SK-N-MC (cell line): ENCODE data around the gene SOX5.

Experiments used
- DNase-seq: peaks from one replicate; pipeline ENCODE4 v3.0.0-alpha.2; 2011; ENCODE audit warnings: low read depth, low spot score
- H3K27ac ChIP-seq: fragments of 200-600 bp; sonication (generic); 2 replicates; pipeline ENCODE4 v1.5.1; 2016; ENCODE audit warnings: mixed run types
- H3K36me3 ChIP-seq: fragments of 200-600 bp; sonication (generic); 2 replicates; pipeline ENCODE4 v1.6.1; 2017; ENCODE audit warnings: antibody characterized with exemption, low read length, mixed read lengths; ENCODE audit not compliant: insufficient read depth
- H3K4me3 ChIP-seq: fragments of 200-600 bp; sonication (generic); 2 replicates; pipeline ENCODE4 v1.5.1; 2016
- H3K9ac ChIP-seq: fragments of 200-600 bp; sonication (generic); 2 replicates; pipeline ENCODE4 v1.8.0; 2017; ENCODE audit warnings: mixed run types, mixed read lengths; ENCODE audit not compliant: insufficient read length
- H3K9me3 ChIP-seq: fragments of 200-600 bp; sonication (generic); 2 replicates; pipeline ENCODE4 v1.6.1; 2017; ENCODE audit warnings: low read depth, mild to moderate bottlenecking, antibody characterized with exemption, low read length, moderate library complexity, mixed read lengths
- EZH2 ChIP-seq: fragments of 200-600 bp; sonication (generic); IDR thresholded peaks from one replicate; pipeline ENCODE4 v1.6.1; 2017; ENCODE audit warnings: antibody characterized with exemption
- FOXP2 ChIP-seq: optimal IDR thresholded peaks from 2 replicates; pipeline ENCODE3; 2011; ENCODE audit warnings: mild to moderate bottlenecking, moderate library complexity; ENCODE audit not compliant: insufficient read depth; ENCODE audit errors: extremely low read length, control extremely low read depth
- POLR2AphosphoS5 ChIP-seq: IDR thresholded peaks from 2 replicates; pipeline ENCODE4 v1.6.1; 2012; ENCODE audit warnings: mild to moderate bottlenecking, low read depth, low read length, borderline replicate concordance

Gene SOX5

DNA sequence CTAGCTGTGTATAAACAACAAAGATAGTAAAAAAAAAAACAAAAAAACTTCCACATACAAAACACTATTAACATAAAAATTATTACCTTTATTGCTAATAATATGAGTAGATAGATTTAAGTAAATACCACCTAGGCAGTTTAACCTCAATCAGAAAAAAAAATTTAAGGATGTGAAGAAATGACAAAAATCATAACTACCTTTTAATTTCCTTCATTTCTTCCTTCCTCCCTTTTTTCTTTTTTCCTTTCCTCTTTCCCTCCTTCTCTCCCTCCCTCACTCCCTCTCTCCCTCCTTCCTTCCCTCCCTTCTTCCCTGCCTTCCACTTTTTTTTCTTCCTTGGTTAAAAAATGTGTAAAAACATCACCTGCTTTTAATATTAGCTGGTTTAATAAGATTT, 81.7 kb downstream of the SOX5 start:
- Histone ChIP-seq H3K36me3 (no peaks in the 10 kb centered on the region), H3K9ac (no peak overlapping the region), H3K9me3 (no peaks in the 10 kb centered on the region), H3K4me3 (no peak overlapping the region), H3K27ac (no peak overlapping the region)
- TF ChIP-seq POLR2AphosphoS5 (no peak), FOXP2 (no peak), EZH2 (no peak)
- DNase-seq = no peak

GRCh38 chr12:23862701-23863100, 86.8 kb downstream of the SOX5 start:
- H3K9ac ChIP-seq = no peak overlapping the region
- TF ChIP-seq POLR2AphosphoS5 (no peak), FOXP2 (no peak), EZH2 (no peak)
- H3K9me3 ChIP-seq = no peaks in the 10 kb centered on the region
- DNase-seq = no peak
- no peak overlapping the region for H3K27ac ChIP-seq
- no peaks in the 10 kb centered on the region for H3K36me3 ChIP-seq
- no peak overlapping the region for H3K4me3 ChIP-seq

DNA sequence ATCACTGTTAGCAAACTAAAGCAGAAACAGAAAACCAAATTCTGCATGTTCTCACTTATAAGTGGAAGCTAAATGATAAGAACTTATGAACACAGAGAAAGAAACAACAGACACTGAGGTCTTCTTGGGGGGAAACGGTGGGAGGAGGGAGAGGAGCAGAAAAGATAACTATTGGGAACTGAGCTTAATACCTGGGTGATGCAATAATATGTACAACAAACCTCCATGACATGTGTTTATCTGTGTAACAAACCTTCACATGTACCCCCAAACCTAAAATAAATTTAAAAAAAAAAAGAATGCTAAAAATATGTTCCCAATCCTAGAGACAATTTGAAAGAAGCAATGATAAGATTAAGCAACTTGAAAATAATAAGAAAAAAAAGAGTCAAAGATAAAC, 89.5 kb downstream of the SOX5 start:
- Histone ChIP-seq H3K36me3 (no peaks in the 10 kb centered on the region), H3K9me3 (no peaks in the 10 kb centered on the region), H3K27ac (no peak overlapping the region), H3K4me3 (no peak overlapping the region), H3K9ac (no peak overlapping the region)
- no peak for DNase-seq
- TF ChIP-seq FOXP2 (no peak), EZH2 (no peak), POLR2AphosphoS5 (no peak)

GRCh38 chr12:23857178-23857577, 92.3 kb downstream of the SOX5 start:
- no peaks in the 10 kb centered on the region for H3K9me3 ChIP-seq
- H3K4me3 ChIP-seq = no peak overlapping the region
- H3K36me3 ChIP-seq = no peaks in the 10 kb centered on the region
- no peak overlapping the region for H3K9ac ChIP-seq
- no peak for DNase-seq
- TF ChIP-seq FOXP2 (no peak), EZH2 (no peak), POLR2AphosphoS5 (no peak)
- H3K27ac ChIP-seq = no peak overlapping the region

- H3K27ac ChIP-seq = no peak overlapping the region
- no peak overlapping the region for H3K4me3 ChIP-seq
- H3K36me3 ChIP-seq = no peaks in the 10 kb centered on the region
- H3K9me3 ChIP-seq = no peaks in the 10 kb centered on the region
- TF ChIP-seq EZH2 = no peak
- no peak for DNase-seq
- H3K9ac ChIP-seq = no peak overlapping the region
Measured at GRCh38 chr12:23855813-23856212, 93.7 kb downstream of the SOX5 start.

DNA sequence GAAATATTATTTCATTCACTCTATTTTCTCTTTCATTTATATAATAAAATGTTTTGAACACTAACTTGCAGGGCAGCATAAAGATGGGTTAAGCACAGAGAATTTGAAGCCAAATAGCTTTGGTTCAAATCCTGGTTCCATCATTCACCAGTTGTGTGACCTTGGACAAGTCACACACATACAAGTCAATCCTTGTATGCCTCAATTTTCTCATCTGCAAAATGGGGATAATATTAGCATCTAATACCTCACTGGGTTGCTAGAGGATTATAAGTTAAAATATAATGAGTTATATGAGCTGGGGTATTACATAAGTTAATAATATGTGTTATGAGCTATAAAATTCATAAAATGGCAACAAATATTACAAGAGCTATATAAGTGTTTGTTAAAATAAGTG, 94.9 kb downstream of the SOX5 start:
- Histone ChIP-seq H3K4me3 (no peak overlapping the region), H3K9me3 (no peaks in the 10 kb centered on the region), H3K36me3 (no peaks in the 10 kb centered on the region), H3K27ac (no peak overlapping the region), H3K9ac (no peak overlapping the region)
- no peak for DNase-seq
- TF ChIP-seq POLR2AphosphoS5 (no peak), EZH2 (no peak), FOXP2 (no peak)

- DNase-seq = no peak
- Histone ChIP-seq H3K9ac (no peak overlapping the region), H3K27ac (no peak overlapping the region), H3K9me3 (no peaks in the 10 kb centered on the region), H3K36me3 (no peaks in the 10 kb centered on the region), H3K4me3 (no peak overlapping the region)
- no peak for TF ChIP-seq POLR2AphosphoS5
- TF ChIP-seq EZH2 = no peak
- TF ChIP-seq FOXP2 = no peak
Measured at GRCh38 chr12:23853640-23854039, 95.8 kb downstream of the SOX5 start.

DNA sequence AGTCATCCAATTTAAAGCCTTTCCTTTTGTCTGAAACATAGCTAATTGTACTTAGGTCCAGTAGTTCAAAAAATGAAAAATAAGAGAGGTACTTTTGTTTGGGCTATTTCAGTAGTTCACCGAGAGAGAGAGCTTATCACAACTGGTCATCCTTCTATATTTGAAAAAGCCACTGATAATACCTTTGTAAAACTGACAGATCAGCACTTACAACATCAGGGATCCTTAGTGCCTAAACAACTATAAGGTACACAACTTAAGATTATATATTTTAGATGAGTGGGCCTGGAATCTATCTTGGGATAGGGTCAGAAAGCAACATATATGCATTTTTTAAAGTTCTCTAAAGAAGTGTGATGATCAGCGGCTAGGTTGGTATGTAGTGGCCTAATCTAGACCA, 97.9 kb downstream of the SOX5 start:
- no peak for DNase-seq
- no peak overlapping the region for H3K4me3 ChIP-seq
- H3K9ac ChIP-seq = no peak overlapping the region
- no peaks in the 10 kb centered on the region for H3K36me3 ChIP-seq
- no peak overlapping the region for H3K27ac ChIP-seq
- no peak for TF ChIP-seq EZH2
- TF ChIP-seq POLR2AphosphoS5 = no peak
- TF ChIP-seq FOXP2 = no peak
- H3K9me3 ChIP-seq = no peaks in the 10 kb centered on the region

DNA sequence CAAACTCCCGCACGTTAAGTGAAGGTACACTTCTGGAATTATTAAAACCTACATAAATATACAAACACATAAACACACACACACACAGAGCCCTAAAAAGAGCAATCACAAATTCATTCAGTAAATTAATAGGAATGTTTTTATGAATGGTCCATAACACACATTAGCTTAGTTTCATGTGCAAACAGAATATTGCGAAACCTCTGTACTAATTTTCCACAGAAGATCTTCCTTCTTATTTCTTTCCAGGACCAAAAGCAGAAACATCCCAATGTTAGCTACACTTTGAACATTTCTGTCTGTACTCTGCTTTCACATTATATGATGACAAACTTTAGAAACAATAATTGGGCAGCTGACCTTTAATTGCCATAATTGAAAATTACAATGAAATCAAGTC, 101.6 kb downstream of the SOX5 start:
- no peak overlapping the region for H3K27ac ChIP-seq
- H3K9me3 ChIP-seq = no peaks in the 10 kb centered on the region
- H3K4me3 ChIP-seq = no peak overlapping the region
- H3K9ac ChIP-seq = no peak overlapping the region
- DNase-seq = no peak
- H3K36me3 ChIP-seq = no peaks in the 10 kb centered on the region
- no peak for TF ChIP-seq POLR2AphosphoS5
- TF ChIP-seq EZH2 = no peak
- no peak for TF ChIP-seq FOXP2

DNA sequence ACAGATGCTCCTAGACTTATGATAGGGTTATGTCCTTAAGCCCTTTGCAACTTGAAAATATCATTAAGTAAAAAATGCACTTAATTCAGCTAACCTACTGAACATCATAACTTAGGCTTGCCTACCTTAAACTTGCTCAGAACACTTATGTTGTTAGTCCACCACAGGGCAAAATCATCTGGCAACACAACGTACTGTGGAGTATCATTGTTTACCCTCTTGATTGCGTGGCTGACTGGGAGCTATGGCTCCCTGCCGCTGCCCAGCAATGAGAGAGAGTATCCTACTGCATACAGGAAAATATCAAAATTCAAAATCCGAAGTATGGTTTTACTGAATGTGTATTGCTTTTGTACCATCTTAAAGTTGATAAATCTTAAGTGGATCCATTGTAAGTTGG, 105.5 kb downstream of the SOX5 start:
- H3K36me3 ChIP-seq = no peaks in the 10 kb centered on the region
- TF ChIP-seq FOXP2 (no peak), EZH2 (no peak), POLR2AphosphoS5 (no peak)

More for the DNA sequence above, 105.5 kb downstream of the SOX5 start:
- Histone ChIP-seq H3K27ac (no peak overlapping the region), H3K9ac (no peak overlapping the region), H3K9me3 (no peaks in the 10 kb centered on the region), H3K4me3 (no peak overlapping the region)
- DNase-seq = no peak
